ENCODE measurements around the gene MNAT1.

Gene MNAT1

DNA sequence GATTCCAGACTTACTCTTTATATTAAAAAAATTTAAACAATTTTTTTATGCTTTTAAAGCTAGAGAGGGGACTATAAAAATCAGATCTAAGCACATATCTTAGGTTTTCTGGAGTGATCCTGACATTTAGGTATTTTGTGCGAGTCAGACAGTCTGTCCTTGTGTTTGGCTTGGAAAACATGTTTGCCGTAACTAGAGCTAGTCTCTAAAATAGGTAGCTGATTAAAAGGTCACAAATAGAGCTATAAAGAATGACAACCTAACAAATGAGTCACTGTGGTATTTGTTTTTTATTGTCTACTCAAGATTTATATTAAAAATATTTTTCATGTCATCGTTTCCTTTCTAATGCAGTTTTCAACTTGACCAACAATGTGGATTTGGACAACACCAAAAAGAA lies 73.4 kb downstream of the MNAT1 start:
- Histone ChIP-seq H3K14ac (ENCODE audit: low read length) (no peak overlapping the region), H3K36me3 (replicated peaks in 1 of 2; ENCODE audit: control insufficient read depth in 2 of 2, insufficient read depth in 2 of 2, low read length in 2 of 2) (peaks cover 2 to 41% of the 10 kb centered on the region in 2 donors), H3K4me1 (ENCODE audit: control insufficient read depth in 2 of 2, insufficient read depth in 1 of 2, low read depth in 1 of 2, low read length in 2 of 2) (no peaks in the 10 kb centered on the region), H2BK120ac (ENCODE audit: low read depth, low read length) (no peak overlapping the region), H3K27me3 (ENCODE audit: control insufficient read depth in 3 of 3, insufficient read depth in 3 of 3, low read depth in 1 of 3, low read length in 3 of 3) (no peaks in the 10 kb centered on the region), H3K4me2 (ENCODE audit: insufficient read depth, low read length, poor library complexity, severe bottlenecking) (no peak overlapping the region), H2BK5ac (ENCODE audit: low read length) (no peak overlapping the region), H3K23ac (ENCODE audit: low read depth, low read length, poor library complexity) (no peak overlapping the region), H3K18ac (ENCODE audit: low read length) (no peak overlapping the region), H2AFZ (ENCODE audit: low read length) (no peak overlapping the region), H2BK15ac (ENCODE audit: low read length) (no peak overlapping the region), H3K9ac (ENCODE audit: low read depth, low read length, poor library complexity) (no peak overlapping the region), H2BK12ac (ENCODE audit: low read length) (no peak overlapping the region), H3K4ac (ENCODE audit: low read length) (no peak overlapping the region), H4K8ac (ENCODE audit: low read depth, low read length) (no peak overlapping the region), H3K4me3 (ENCODE audit: low read length in 2 of 2) (no peak overlapping the region), H4K91ac (ENCODE audit: low read depth, low read length, poor library complexity) (no peak overlapping the region), H3K9me3 (replicated peaks in 1 of 2; ENCODE audit: control insufficient read depth in 2 of 2, insufficient read depth in 1 of 2, low read depth in 1 of 2, low read length in 2 of 2) (no peaks in the 10 kb centered on the region), H3K27ac (replicated peaks; ENCODE audit: low read length) (no peak overlapping the region), H2AK5ac (ENCODE audit: low read depth, low read length) (no peak overlapping the region), H3K79me1 (ENCODE audit: low read depth, low read length) (no peaks in the 10 kb centered on the region)
- WGBS, 2 donors (ENCODE audit: extremely low coverage in 2 of 2, insufficient read length in 2 of 2, insufficient replicate concordance in 1 of 2) = no CpG with 5 or more reads among the region's 3 CpGs
- no peak for DNase-seq (ENCODE audit: low spot score)

DNA sequence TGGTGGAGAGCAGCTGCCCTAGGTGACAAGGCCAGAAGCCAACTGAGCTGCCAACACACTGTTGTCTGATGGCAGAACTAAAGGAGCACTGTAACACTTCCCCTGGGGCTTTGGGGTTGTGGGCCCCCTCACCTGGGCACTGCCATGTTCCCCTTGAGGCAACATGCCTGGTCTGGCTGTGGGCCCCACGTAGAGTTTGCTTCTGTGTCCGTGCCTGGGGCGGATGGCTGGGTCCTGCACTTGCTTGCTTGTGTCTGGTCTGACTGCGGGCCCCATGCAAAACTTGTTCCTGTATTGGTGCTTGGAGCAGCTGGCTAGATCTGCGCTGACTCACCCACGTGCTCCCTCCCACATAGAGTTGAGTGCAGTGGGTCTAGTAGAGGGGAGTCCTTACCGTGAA lies 78.4 kb downstream of the MNAT1 start:
- Histone ChIP-seq H3K79me1 (ENCODE audit: low read depth, low read length) (no peaks in the 10 kb centered on the region), H3K18ac (ENCODE audit: low read length) (no peak overlapping the region), H3K9ac (ENCODE audit: low read depth, low read length, poor library complexity) (no peak overlapping the region), H3K4me1 (ENCODE audit: control insufficient read depth in 2 of 2, insufficient read depth in 1 of 2, low read depth in 1 of 2, low read length in 2 of 2) (no peaks in the 10 kb centered on the region), H2AFZ (ENCODE audit: low read length) (no peak overlapping the region), H2BK15ac (ENCODE audit: low read length) (no peak overlapping the region), H3K9me3 (replicated peaks in 1 of 2; ENCODE audit: control insufficient read depth in 2 of 2, insufficient read depth in 1 of 2, low read depth in 1 of 2, low read length in 2 of 2) (peaks cover 0 to 8% of the 10 kb centered on the region in 2 donors), H3K4me3 (ENCODE audit: low read length in 2 of 2) (peak overlapping the region in 1 of 2 donors; percentile 64), H3K27me3 (ENCODE audit: control insufficient read depth in 3 of 3, insufficient read depth in 3 of 3, low read depth in 1 of 3, low read length in 3 of 3) (no peaks in the 10 kb centered on the region), H3K23ac (ENCODE audit: low read depth, low read length, poor library complexity) (no peak overlapping the region), H3K4ac (ENCODE audit: low read length) (no peak overlapping the region), H3K4me2 (ENCODE audit: insufficient read depth, low read length, poor library complexity, severe bottlenecking) (no peak overlapping the region), H2BK5ac (ENCODE audit: low read length) (no peak overlapping the region), H3K27ac (replicated peaks; ENCODE audit: low read length) (no peak overlapping the region), H2BK12ac (ENCODE audit: low read length) (no peak overlapping the region), H2AK5ac (ENCODE audit: low read depth, low read length) (no peak overlapping the region), H3K14ac (ENCODE audit: low read length) (no peak overlapping the region), H4K91ac (ENCODE audit: low read depth, low read length, poor library complexity) (no peak overlapping the region), H3K36me3 (replicated peaks in 1 of 2; ENCODE audit: control insufficient read depth in 2 of 2, insufficient read depth in 2 of 2, low read length in 2 of 2) (peaks cover 5 to 62% of the 10 kb centered on the region in 2 donors), H2BK120ac (ENCODE audit: low read depth, low read length) (no peak overlapping the region), H4K8ac (ENCODE audit: low read depth, low read length) (no peak overlapping the region)
- no peak for DNase-seq (ENCODE audit: low spot score)
- no CpG with 5 or more reads among the region's 7 CpGs for WGBS, 2 donors (ENCODE audit: extremely low coverage in 2 of 2, insufficient read length in 2 of 2, insufficient replicate concordance in 1 of 2)

DNA sequence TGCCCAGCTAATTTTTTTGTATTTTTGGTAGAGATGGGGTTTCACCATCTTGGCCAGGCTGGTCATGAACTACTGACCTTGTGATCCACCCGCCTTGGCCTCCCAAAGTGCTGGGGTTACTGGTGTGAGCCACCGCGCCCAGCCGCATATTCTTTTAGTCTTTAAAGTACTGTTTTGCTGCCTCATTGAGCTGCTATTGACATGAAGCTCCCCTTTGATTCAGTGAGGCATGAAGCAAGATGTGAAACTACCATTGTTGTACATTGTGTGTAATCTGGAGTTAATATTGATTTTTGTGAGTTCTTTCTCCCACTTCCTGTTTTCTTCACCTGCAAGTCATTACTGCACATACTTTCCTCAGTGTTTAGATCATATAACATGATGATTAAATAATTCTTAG lies 80.8 kb downstream of the MNAT1 start:
- H3K4me1 ChIP-seq (ENCODE audit: control insufficient read depth in 2 of 2, insufficient read depth in 1 of 2, low read depth in 1 of 2, low read length in 2 of 2) = no peaks in the 10 kb centered on the region
- H3K9me3 ChIP-seq (replicated peaks in 1 of 2; ENCODE audit: control insufficient read depth in 2 of 2, insufficient read depth in 1 of 2, low read depth in 1 of 2, low read length in 2 of 2) = peaks cover 0 to 8% of the 10 kb centered on the region in 2 donors
- no CpG with 5 or more reads among the region's 4 CpGs for WGBS, 2 donors (ENCODE audit: extremely low coverage in 2 of 2, insufficient read length in 2 of 2, insufficient replicate concordance in 1 of 2)
- peaks cover 5 to 68% of the 10 kb centered on the region in 2 donors for H3K36me3 ChIP-seq (replicated peaks in 1 of 2; ENCODE audit: control insufficient read depth in 2 of 2, insufficient read depth in 2 of 2, low read length in 2 of 2)
- no peaks in the 10 kb centered on the region for H3K27me3 ChIP-seq (ENCODE audit: control insufficient read depth in 3 of 3, insufficient read depth in 3 of 3, low read depth in 1 of 3, low read length in 3 of 3)
- no peak overlapping the region for H2BK15ac ChIP-seq (ENCODE audit: low read length)
- no peak overlapping the region for H3K9ac ChIP-seq (ENCODE audit: low read depth, low read length, poor library complexity)
- H2BK12ac ChIP-seq (ENCODE audit: low read length) = no peak overlapping the region
- no peak overlapping the region for H2BK120ac ChIP-seq (ENCODE audit: low read depth, low read length)
- H3K4ac ChIP-seq (ENCODE audit: low read length) = no peak overlapping the region
- no peak overlapping the region for H4K91ac ChIP-seq (ENCODE audit: low read depth, low read length, poor library complexity)
- H3K79me1 ChIP-seq (ENCODE audit: low read depth, low read length) = no peaks in the 10 kb centered on the region
- H4K8ac ChIP-seq (ENCODE audit: low read depth, low read length) = no peak overlapping the region
- no peak overlapping the region for H2AFZ ChIP-seq (ENCODE audit: low read length)
- H2BK5ac ChIP-seq (ENCODE audit: low read length) = no peak overlapping the region
- H3K4me2 ChIP-seq (ENCODE audit: insufficient read depth, low read length, poor library complexity, severe bottlenecking) = no peak overlapping the region
- no peak overlapping the region for H3K4me3 ChIP-seq (ENCODE audit: low read length in 2 of 2)
- no peak overlapping the region for H3K14ac ChIP-seq (ENCODE audit: low read length)
- H3K27ac ChIP-seq (replicated peaks; ENCODE audit: low read length) = no peak overlapping the region
- H3K23ac ChIP-seq (ENCODE audit: low read depth, low read length, poor library complexity) = no peak overlapping the region
- no peak for DNase-seq (ENCODE audit: low spot score)
- H3K18ac ChIP-seq (ENCODE audit: low read length) = no peak overlapping the region
- H2AK5ac ChIP-seq (ENCODE audit: low read depth, low read length) = no peak overlapping the region

DNA sequence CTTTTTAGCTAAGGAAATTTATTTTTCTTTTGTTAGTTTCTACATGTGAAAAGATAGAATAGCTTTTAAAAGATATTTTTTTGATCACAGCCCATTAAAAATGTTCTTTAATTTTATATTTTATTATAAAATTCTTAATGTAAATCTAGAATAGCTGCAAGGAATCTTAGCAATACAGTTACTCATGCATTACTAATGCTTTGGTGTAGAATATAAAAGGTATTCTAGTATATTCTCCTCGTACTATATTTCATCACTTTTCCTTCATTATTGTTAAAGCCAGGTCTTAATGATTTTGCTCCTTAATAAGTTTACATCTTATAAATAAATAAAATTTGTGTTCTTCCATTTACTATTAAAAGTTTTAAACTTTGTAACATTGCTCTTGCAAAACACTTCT lies 82.6 kb downstream of the MNAT1 start:
- Histone ChIP-seq H4K8ac (ENCODE audit: low read depth, low read length) (no peak overlapping the region), H3K23ac (ENCODE audit: low read depth, low read length, poor library complexity) (no peak overlapping the region), H2AFZ (ENCODE audit: low read length) (no peak overlapping the region), H3K4me1 (ENCODE audit: control insufficient read depth in 2 of 2, insufficient read depth in 1 of 2, low read depth in 1 of 2, low read length in 2 of 2) (no peaks in the 10 kb centered on the region), H3K18ac (ENCODE audit: low read length) (no peak overlapping the region), H3K36me3 (replicated peaks in 1 of 2; ENCODE audit: control insufficient read depth in 2 of 2, insufficient read depth in 2 of 2, low read length in 2 of 2) (peaks cover 5 to 61% of the 10 kb centered on the region in 2 donors), H2BK5ac (ENCODE audit: low read length) (no peak overlapping the region), H2BK12ac (ENCODE audit: low read length) (no peak overlapping the region), H2BK15ac (ENCODE audit: low read length) (no peak overlapping the region), H3K27me3 (ENCODE audit: control insufficient read depth in 3 of 3, insufficient read depth in 3 of 3, low read depth in 1 of 3, low read length in 3 of 3) (no peaks in the 10 kb centered on the region), H3K9ac (ENCODE audit: low read depth, low read length, poor library complexity) (no peak overlapping the region), H3K4me2 (ENCODE audit: insufficient read depth, low read length, poor library complexity, severe bottlenecking) (no peak overlapping the region), H3K14ac (ENCODE audit: low read length) (no peak overlapping the region), H4K91ac (ENCODE audit: low read depth, low read length, poor library complexity) (no peak overlapping the region), H3K4ac (ENCODE audit: low read length) (no peak overlapping the region), H3K4me3 (ENCODE audit: low read length in 2 of 2) (no peak overlapping the region), H2BK120ac (ENCODE audit: low read depth, low read length) (no peak overlapping the region), H2AK5ac (ENCODE audit: low read depth, low read length) (no peak overlapping the region), H3K27ac (replicated peaks; ENCODE audit: low read length) (no peak overlapping the region), H3K9me3 (replicated peaks in 1 of 2; ENCODE audit: control insufficient read depth in 2 of 2, insufficient read depth in 1 of 2, low read depth in 1 of 2, low read length in 2 of 2) (peaks cover 0 to 8% of the 10 kb centered on the region in 2 donors), H3K79me1 (ENCODE audit: low read depth, low read length) (no peaks in the 10 kb centered on the region)
- no CpG with 5 or more reads among the region's 1 CpG for WGBS, 2 donors (ENCODE audit: extremely low coverage in 2 of 2, insufficient read length in 2 of 2, insufficient replicate concordance in 1 of 2)
- no peak for DNase-seq (ENCODE audit: low spot score)
